GM18861 (cell line): ENCODE data around the gene GPR156.
"Not testable (repeated sequence)": the region's sequence is repeated elsewhere in the genome, so short reads cannot be mapped to it uniquely, and the experiment has no call there.

ENCODE experiments used
- ATAC-seq: cut with Tn5 transposase; IDR thresholded peaks from one replicate; pipeline ENCODE4 v1.9.1; 2021; ENCODE audit not compliant: unreplicated experiment

Gene GPR156

DNA sequence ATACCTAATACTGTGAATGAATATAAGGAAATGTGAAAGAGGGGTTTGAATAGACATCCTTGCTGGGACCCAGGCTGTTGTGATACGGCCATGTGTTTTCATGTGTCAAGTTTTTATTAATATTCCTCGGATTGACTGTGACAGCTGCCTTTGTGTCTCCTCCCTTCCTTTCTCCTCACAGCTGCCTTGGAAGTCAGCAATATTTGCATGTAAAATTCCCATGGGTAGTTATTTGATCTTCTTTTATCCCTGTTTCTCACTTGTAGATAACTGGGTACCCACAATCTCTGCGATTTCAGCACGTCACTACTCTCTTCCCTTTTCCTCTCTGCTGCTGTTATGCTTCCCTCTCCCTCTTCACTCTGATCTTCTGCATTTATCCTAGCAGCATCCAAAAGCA is 9.4 kb downstream of the GPR156 start:
- ATAC-seq, result no peak

DNA sequence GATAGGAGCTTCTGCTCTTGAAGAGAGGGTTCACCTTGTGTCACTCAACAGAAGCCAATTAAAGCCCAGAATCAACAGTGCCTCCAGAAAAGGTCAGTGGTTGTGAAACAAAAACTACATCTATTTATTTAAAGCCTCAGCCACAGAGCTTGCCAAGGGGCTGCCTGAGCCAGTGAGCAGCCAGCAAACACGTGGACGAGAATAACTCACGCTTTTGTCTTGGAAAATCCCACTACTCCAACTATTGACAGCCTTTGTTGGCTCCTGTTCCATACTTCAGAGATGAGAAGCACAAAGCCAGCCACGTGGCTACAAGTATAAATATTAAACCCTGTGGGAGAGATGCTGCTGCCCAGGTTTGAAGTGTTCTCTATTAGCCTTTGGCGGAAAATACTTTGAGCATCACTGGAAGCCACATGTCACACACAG is 10.3 kb downstream of the GPR156 start:
- ATAC-seq, result no peak

DNA sequence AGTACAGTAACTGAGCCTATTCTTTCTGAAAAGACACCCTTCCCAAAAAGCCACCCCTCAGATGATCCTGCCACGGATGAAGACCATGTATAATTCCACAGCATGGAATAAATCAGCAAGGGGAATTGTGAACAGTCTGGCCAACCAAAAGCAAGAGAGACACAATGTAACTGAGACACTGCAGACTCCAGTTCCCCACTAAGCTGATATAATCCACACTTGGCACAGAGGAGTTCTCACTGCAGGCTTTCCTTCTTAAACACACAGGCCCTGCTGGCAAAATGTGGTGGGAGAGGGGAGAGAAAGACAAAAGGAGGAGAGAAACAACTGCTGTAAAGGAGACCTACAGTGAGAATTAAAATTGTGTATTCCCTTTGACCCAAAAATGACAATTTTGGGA is 12.7 kb downstream of the GPR156 start:
- ATAC-seq, result no peak

DNA sequence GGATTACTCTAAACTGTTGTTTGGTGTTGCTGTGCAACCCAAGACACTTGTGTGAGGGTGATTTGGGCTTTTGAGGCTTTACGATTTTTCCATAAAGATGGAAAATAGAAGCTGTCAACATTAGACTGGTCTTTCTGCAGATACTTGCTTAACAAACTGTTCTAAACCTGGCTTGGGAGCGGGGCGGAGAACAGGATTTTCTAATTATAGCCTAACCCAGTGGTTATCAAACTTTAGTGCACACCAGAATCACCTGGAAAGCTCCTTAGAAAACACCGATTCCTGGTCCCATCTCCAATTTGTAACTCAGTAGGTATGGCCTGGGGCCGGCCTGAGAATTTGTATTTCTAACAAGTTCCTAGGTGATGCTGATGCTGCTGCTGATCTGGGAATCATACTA is 19.0 kb downstream of the GPR156 start:
- no peak for ATAC-seq

DNA sequence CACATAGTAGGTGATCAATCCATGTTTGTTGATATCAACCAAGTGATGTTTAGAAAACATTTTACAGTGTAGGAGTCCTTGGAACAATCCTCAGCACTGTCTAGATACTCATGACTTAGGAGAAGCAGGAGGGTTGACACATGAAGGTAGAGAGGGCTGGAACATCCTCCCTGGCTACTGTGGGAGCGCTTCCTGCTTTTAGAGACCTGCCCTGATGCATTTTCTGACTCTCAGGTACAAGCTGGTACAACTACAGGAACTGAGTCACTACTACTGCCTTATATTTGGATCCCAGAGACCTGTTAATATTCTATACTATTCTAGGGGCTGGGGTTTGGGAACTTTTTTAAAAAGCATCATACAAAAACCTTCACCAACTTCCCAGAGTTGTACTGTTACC is 20.1 kb downstream of the GPR156 start:
- no peak for ATAC-seq

DNA sequence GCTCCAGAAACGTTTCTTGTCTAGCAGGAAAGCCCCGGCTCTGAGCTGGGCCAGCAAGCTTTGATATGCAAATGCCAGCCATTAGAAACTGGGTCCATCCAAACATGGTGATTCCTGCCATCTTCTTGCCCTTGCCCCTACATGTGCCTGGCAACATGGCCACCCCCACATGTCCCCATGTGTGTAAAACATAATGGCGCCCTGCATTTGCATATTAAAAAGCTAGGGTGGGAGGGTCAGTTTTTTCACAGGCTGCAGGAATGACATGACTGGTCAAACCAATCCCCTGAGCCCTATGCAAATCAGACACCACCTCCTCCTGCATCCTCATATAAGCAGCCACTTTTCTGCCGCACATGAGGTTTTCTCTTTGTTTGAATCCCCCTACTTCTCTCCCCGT is 21.2 kb downstream of the GPR156 start:
- ATAC-seq, result no peak

DNA sequence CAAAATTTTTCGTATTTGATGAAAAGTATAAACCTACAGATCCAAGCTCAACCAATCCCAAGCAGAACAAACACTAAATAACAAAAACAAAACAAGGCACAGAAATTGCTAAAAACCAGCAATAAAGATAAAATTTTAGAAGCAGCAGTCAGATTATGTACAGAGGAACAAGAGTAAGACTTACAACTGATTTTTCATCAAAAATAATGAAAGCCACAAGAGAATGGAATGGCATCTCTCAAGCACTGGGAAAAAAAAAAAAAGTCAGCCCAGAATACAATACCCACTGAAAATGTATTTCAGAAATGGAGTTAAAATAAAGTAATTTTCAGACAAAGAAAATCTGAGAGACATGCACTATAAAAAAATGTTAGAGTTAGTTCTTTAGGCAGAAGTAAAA is 27.0 kb downstream of the GPR156 start:
- ATAC-seq, result no peak

DNA sequence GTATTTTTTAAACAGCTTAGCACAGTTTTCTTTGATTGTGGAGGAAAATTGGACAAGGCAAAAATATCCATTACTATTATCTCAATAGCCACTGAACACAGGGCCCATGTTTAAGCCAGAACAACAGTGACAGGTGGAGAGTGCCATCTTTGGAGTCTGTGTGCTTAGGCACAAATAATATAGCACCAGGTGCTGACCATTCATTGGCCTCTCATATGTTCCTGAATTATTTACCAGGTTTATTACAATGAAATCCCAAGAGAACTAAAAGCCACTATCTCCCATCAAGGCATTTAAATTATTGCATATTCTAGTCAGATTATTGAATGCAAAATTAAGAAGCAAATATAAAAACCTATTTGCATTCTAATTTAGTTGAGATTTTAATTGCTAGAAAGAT is 39.6 kb downstream of the GPR156 start:
- ATAC-seq, result no peak

DNA sequence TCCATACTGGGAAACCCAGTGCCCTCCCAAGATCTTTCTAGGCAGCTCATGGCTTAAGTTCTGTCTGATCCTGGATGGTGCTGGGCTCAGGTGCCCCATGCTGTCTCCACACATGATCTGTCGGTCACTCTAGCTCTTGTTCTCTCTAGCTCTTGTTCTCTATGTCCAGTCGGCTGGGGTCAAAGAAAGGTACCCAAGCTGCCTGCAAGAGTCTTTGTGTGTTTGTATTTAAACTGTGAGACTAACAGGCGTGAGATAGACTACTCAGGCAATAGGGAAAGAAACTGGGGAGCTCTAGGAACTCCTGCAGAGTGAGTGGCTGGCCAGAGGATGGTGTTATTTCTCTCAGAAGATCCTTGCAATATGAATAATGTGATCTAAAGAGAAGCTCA is 40.2 kb downstream of the GPR156 start:
- ATAC-seq, result no peak

DNA sequence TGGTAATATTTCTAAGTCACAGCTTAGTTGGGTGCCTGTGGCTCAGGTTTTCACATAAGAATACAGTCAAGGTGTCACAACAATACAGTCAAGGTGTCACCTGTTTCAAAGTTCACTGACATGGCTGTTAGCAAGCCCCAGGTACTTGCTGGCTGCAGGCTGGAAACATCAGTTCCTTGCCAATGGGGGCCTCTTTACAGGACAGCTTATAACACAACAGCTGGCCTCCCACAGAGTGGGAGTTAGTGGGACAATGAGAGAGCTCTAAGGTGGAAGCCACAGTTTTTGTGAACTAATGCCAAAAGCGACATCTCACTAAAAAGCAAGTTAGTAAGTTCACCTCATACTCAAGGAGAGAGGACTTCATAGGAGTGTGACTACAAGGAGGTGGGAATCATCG is 45.4 kb downstream of the GPR156 start:
- ATAC-seq, result no peak

DNA sequence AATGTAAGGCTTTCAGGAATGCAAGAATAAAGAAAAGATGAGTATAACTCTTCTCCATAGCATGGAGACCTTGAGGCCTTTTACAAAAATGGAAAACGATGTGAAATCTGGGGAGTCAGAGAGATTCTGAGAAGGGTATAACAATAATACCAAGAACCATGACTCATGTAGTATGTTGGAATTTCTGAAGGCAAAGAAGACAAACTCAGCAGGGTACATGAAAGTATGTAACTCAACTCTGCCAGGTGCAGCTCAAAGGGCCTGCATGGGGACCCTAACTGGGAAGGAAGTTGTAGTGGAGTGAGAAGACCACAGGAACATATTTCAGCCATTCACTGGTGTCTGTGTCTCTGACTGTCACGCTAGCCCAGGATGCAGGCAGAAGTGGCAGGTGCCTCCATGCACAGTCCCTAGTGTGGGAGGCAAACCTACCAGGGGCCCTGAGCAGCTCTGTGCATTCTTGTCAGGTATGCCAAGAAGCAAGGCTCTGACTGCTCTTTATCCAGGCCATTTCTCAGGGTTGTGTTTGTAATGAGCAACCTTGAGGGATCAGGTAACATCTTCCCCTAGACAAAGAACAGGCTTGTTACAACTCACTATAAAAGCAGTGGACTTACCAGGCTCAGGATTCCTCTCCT is 57.2 kb downstream of the GPR156 start:
- ATAC-seq, result no peak

DNA sequence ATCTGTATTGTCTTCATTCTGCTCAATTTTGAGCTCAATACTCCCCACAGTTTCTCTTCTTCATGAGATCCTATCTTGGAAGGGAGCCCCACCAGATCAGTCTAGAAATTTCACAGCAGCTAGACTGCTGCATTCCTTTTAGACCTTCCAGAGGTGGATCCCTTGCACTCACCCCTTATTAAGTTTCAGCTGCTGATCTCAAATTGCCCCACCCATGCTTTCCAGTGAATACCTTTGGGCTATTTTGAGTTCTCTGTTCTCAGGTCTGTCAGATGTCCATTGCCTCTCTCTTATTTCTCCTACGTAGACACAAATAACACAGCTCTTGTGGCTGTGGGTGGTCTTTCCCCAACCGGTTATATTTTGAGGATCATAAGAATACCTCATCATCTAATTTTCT is 60.8 kb downstream of the GPR156 start:
- no peak for ATAC-seq

DNA sequence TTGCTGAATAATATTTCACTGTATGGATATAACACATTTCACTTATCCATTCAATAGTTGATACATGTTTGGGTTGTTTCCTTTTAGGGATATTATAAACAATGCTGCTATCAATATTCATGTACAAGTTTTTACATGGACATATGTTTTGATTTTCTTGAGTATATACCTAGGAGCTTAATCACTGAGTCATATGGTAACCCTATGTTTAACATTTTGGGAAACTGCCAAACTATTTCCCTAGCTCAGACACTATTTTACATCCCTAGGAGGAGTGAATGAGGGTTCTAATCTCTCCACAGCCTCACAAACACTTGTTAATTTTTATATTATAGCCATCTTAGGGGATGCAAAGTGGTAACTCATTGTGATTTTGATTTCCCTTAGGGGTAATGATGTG is 66.0 kb downstream of the GPR156 start:
- no peak for ATAC-seq

DNA sequence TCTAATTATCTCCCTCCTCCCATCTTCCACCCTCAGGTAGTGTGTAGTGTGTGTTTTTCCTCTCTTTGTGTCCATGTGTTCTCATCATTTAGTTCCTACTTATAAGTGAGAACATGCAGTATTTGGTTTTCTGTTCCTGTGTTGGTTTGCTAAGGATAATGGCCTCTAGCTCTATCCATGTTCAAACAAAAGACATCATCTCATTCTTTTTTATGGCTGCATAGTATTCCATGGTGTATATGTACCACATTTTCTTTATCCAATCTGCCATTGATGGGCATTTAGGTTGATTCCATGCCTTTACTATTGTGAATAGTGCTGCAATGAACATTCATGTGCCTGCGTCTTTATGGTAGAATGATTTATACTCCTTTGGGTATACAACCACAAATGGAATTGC is 68.4 kb downstream of the GPR156 start:
- not testable (repeated sequence) for ATAC-seq

DNA sequence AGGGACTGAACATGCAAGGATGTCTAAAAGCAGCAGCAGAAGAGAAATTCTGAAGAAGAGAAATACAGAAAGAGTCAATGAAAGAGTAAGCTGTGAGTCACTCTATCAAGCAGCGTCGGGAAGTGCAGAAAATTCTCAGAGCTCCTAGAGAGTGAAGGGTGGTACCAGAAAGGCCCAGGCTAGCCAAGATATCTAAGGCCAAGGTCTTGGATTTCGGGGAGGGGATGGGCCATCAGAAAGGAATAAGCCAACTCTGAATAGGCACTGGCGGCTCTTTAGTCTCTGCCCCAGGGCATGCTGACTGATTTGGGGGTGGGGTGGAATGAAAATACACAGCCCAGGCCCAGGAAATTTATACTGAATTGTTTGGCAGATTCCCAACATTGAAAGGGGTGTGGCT is 70.8 kb downstream of the GPR156 start:
- no peak for ATAC-seq

DNA sequence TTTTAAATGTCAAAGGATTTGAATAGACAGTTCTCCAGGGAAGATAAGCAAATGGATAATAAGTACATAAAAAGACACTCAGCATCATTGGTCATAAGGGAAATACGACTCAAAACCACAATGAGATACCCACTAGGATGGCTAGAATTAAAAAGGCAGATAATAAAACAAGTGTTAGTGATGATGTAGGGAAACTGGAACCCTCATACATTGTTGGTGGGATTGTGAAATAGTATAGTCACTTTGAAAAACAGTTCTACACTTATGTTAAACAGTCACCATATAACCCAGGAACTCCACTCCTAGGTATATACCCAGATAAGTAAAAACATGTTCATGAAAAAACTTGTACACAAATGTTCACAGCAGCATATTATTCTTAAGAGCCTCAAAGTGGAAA is 72.5 kb downstream of the GPR156 start:
- no peak for ATAC-seq

DNA sequence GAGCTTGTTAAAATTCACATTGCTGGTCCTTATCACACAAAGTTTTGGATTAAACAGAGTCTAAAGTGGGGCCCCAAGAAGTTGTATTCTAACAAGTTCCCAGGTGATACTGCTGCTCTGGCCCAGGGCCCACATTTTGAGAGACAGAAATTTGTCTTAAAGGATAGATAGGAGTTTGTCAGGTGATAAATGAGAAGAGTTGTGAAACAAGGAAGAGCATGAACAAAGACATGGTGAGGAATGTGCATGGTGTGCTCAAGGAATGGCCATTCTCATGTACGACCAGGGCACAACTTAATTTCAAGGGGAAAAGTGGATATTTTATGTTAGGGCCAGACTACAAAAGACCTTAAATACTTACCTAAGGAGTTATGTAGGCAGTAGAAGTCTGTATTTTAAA is 75.6 kb downstream of the GPR156 start:
- no peak for ATAC-seq

DNA sequence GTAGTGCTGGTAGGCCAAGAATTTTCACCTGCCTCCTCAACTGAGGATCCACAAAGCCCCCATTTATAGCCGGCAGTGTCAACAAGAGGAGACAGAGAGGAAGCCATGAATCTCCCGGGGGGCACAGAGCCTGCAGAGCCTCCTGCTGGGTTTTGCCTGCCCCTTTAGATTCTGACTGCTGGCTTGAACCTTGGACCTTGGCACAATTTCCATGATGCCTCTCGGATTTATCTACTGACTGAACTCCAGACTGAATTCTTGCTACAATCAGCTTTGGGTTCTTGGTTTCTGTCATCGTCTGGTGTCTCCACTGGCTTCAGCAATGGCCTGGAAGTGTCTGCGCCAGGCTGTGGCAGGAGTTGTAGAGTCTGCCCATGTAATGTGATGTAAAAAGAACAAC is 80.7 kb downstream of the GPR156 start:
- no peak for ATAC-seq

DNA sequence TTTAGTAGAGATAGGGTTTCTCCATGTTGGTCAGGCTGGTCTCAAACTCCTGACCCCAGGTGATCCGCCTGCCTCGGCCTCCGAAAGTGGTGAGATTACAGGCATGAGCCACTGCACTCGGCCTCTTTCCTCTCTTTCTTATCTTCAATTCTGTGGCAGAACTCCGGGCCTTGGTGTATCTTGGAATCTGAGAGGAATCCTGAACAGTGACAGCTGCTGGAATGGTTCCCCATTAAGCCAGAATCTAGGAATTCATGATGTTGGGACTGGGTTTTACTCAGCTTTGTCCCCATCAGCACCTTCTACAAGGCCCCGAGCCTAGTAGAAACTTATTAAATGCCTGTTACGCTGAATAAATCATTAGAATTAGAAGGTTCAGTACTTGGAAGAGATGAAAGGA is 81.4 kb downstream of the GPR156 start:
- no peak for ATAC-seq

DNA sequence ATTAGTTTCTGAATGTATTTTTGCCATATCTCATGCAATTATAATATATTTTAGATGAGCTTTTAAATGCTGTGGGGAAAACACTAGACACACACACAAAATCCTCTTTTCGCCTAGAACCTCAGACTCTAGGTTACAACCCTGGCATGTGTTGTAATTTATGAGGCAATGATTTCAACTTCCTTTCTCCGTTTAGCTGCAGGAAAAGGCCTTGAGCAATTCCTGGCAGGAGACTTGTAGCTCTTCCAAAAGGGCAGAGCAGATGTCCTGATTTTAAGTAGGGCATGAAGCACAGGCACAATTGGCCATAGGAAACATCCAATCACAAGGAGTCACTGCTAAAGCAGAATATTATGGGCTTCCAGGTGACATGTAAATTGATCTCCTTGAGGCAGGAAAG is 82.0 kb downstream of the GPR156 start:
- no peak for ATAC-seq

DNA sequence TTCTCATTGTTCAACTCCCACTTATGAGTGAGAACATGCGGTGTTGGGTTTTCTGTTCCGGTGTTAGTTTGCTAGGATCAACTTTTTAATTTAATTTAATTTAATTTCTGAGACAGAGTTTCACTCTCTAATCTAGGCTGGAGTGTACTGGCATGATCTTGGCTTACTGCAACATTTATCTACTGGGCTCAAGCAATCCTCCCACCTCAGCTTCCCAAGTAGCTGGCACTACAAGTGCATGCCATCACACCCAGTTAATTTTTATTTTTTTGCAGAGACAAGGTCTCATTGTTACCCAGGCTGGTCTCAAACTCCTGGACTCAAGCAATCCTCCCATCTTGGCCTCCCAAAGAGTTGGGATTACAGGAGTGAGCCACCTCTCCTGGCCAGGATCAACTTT is 82.7 kb downstream of the GPR156 start:
- ATAC-seq, result no peak

DNA sequence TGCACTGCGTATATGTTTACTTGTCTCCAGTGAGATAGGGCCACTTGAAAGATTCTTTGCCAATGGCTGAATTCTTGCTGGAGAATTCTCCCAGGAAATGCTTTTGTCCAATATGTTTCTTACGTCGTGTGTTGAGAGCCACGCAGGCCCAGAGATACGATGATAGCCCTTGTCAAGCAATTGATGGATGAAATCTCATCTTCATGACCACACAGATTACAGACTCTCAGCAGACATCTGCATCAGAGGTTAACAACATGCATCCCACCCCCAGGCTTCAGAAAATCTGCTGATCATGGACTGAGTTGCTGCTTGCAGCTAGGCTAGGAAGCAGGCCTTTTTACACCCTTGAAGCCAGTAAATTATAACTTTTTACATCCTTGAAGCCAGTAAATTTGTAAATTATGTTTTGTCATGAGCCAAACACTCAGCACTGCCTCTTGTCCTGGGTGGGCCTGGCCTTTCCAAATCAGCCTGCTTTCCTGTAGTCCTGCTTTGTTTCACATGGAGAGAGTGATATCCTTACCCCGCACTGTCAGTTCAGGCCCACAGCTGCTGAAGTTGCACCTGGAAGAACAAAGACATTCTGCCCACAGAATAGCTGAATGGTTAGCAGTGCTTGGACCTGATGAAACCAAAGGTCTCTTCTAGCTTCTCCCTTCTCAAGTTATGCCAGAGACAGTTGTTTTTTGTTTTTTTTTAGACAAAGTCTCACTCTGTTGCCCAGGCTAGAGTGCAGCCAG is 84.4 kb downstream of the GPR156 start:
- ATAC-seq, result no peak

DNA sequence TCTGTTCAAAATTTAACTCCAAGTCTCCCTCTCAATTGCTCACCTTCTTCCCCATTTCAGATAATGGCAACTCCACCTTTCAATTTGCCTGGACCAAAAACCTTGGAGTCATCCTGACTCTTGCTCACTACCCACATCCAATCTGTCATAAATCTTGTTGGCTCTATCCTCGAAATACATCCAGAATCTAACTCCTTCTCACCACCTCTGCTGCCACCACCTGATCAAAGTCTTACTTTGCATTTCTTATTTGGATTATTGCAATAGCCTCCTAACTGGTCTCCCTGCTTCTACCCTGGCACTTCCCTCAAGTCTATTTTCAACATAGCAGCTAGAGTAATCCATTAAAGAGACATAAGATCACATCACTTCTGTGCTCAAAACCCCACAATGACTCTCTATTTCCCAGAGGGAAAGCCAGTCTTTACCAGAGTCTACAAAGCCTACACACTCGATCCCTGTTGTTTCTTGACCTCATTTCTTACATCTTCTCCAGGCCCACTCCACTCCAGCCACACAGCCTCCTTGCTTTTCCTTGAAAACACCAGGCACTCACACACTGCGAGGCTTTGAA is 86.6 kb downstream of the GPR156 start:
- ATAC-seq, result no peak
